ENCODE measurements around the gene SIX5.
A peak's percentile ranks its signal among the peaks of the same experiment; 100 is the strongest.
"Not testable (repeated sequence)": the region's sequence is repeated elsewhere in the genome, so short reads cannot be mapped to it uniquely, and the experiment has no call there.

Gene SIX5

GRCh38 chr19:45753548-45753947, 15.5 kb downstream of the SIX5 start:
- Histone ChIP-seq H3K4me3 (replicated peaks; ENCODE audit: low read depth, low read length) (no peak overlapping the region), H3K36me3 (ENCODE audit: control insufficient read depth, insufficient read depth, low read length) (no peaks in the 10 kb centered on the region), H3K27me3 (replicated peaks; ENCODE audit: control insufficient read depth, insufficient read depth, low read length) (no peaks in the 10 kb centered on the region; the same call in 1 of the 2 replicates)
- peak; percentile 32 for TF ChIP-seq CTCF (IDR thresholded peaks at IDR 0.05; ENCODE audit: insufficient read depth, low read length, poor library complexity, severe bottlenecking)
- DNase-seq (ENCODE audit: extremely low read depth, insufficient read length) = no peak

GRCh38 chr19:45752639-45753038, 16.4 kb downstream of the SIX5 start:
- DNase-seq (ENCODE audit: extremely low read depth, insufficient read length) = no peak
- no peak overlapping the region for H3K4me3 ChIP-seq (replicated peaks; ENCODE audit: low read depth, low read length)
- no peak for TF ChIP-seq CTCF (IDR thresholded peaks at IDR 0.05; ENCODE audit: insufficient read depth, low read length, poor library complexity, severe bottlenecking)

GRCh38 chr19:45751483-45751882, 17.6 kb downstream of the SIX5 start:
- not testable (repeated sequence) for H3K36me3 ChIP-seq (ENCODE audit: control insufficient read depth, insufficient read depth, low read length); H3K27me3 ChIP-seq (replicated peaks; ENCODE audit: control insufficient read depth, insufficient read depth, low read length); H3K4me3 ChIP-seq (replicated peaks; ENCODE audit: low read depth, low read length); DNase-seq (ENCODE audit: extremely low read depth, insufficient read length)

More at GRCh38 chr19:45752639-45753038, 16.4 kb downstream of the SIX5 start:
- H3K36me3 ChIP-seq (ENCODE audit: control insufficient read depth, insufficient read depth, low read length) = no peaks in the 10 kb centered on the region
- no peaks in the 10 kb centered on the region; the same call in 1 of the 2 replicates for H3K27me3 ChIP-seq (replicated peaks; ENCODE audit: control insufficient read depth, insufficient read depth, low read length)

GRCh38 chr19:45747513-45747912, 21.5 kb downstream of the SIX5 start:
- Histone ChIP-seq H3K27me3 (replicated peaks; ENCODE audit: control insufficient read depth, insufficient read depth, low read length) (peaks cover 1% of the 10 kb centered on the region; the same call in 1 of the 2 replicates), H3K4me3 (replicated peaks; ENCODE audit: low read depth, low read length) (no peak overlapping the region), H3K36me3 (ENCODE audit: control insufficient read depth, insufficient read depth, low read length) (no peaks in the 10 kb centered on the region)
- no peak for DNase-seq (ENCODE audit: extremely low read depth, insufficient read length)
- no peak for TF ChIP-seq CTCF (IDR thresholded peaks at IDR 0.05; ENCODE audit: insufficient read depth, low read length, poor library complexity, severe bottlenecking)

GRCh38 chr19:45746866-45747265, 22.2 kb downstream of the SIX5 start:
- H3K4me3 ChIP-seq (replicated peaks; ENCODE audit: low read depth, low read length) = no peak overlapping the region
- H3K36me3 ChIP-seq (ENCODE audit: control insufficient read depth, insufficient read depth, low read length) = no peaks in the 10 kb centered on the region
- TF ChIP-seq CTCF (IDR thresholded peaks at IDR 0.05; ENCODE audit: insufficient read depth, low read length, poor library complexity, severe bottlenecking) = no peak
- peaks cover 1% of the 10 kb centered on the region; the same call in 1 of the 2 replicates for H3K27me3 ChIP-seq (replicated peaks; ENCODE audit: control insufficient read depth, insufficient read depth, low read length)
- no peak for DNase-seq (ENCODE audit: extremely low read depth, insufficient read length)

- Histone ChIP-seq H3K4me3 (replicated peaks; ENCODE audit: low read depth, low read length) (no peak overlapping the region), H3K27me3 (replicated peaks; ENCODE audit: control insufficient read depth, insufficient read depth, low read length) (peaks cover 1% of the 10 kb centered on the region; the same call in 1 of the 2 replicates), H3K36me3 (ENCODE audit: control insufficient read depth, insufficient read depth, low read length) (no peaks in the 10 kb centered on the region)
- TF ChIP-seq CTCF (IDR thresholded peaks at IDR 0.05; ENCODE audit: insufficient read depth, low read length, poor library complexity, severe bottlenecking) = no peak
- no peak for DNase-seq (ENCODE audit: extremely low read depth, insufficient read length)
Measured at GRCh38 chr19:45745606-45746005, 23.4 kb downstream of the SIX5 start.

Data from GM06990 (cell line).